Measurements from ENCODE around the gene KCNK18.

KCNK18 gene

DNA sequence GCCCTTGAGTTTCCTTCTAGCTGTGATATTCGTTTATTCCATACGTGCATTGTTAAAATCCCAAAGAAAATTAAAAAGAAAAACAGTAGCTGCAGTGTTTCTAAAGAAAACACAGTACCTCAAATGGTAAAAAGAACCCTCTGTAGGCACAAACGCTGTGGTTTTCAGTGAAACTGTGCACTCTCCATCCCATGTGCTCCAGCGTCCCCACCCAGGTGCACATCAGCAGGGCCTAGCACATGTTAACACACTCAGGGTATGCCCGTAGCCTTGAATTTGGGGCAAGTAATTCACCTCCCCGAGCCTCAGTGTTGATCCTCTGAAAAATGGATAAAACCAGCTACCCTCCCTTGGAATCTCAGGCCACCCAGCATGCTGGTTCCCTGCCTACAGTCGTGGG, 53.1 kb downstream of the KCNK18 start:
- DNase-seq (ENCODE audit: low read depth in 2 of 2), result no peak

GRCh38 chr10:117253908-117254307, 56.6 kb downstream of the KCNK18 start:
- DNase-seq (ENCODE audit: low read depth in 2 of 2), result no peak

DNA sequence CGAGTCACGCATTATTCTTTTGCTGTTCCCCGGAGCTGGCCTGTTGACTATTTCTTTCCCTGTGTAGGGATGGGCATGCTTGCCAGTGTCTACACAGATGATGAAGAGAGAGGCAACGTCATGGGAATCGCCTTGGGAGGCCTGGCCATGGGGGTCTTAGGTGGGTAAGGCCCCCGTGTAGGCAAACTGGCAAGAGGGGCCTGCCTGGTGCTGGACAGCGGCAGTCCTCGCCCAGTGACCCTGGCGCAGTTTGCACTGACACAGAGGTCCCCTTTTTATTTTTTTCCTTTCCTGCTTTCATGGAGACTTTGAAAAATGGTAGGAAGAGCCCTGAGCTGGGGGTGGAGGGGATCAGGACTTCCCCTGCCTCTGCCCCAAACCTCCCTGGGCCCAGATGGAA, 57.0 kb downstream of the KCNK18 start:
- no peak for DNase-seq (ENCODE audit: low read depth in 2 of 2)

- DNase-seq (ENCODE audit: low read depth in 2 of 2), result no peak
Measured at GRCh38 chr10:117254774-117255735, 57.8 kb downstream of the KCNK18 start.

DNA sequence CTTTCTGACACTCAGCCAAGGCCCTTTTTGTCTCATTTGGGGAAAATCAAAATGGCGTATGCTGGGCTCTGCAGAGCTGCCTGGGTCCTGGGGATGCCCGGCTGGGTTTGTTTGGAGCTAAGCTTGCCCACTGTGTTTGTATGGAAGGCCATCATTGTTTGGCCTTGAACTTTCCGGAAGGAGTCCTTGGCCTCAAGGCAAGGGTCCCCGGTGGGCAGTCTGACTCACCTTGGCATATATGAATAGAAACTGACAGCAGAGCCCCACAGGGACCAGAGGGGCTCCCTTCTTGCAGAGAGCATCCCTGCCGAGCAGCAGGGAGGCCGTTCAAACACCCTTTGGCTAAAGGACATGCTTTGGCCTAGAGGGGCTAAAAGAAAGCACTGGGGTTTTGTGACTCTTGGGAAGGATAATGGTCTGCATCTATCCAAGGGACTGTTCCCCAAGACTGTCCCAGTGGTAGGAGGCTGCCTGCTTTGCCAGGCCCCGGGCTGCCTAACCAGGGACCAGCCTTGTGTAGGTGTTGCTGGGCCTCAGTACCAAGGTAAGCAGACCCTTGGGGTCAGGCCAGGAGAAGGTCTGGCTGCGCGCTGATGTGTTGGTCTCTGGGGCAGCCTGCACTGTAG, 58.7 kb downstream of the KCNK18 start:
- no peak for DNase-seq (ENCODE audit: low read depth in 2 of 2)

DNA sequence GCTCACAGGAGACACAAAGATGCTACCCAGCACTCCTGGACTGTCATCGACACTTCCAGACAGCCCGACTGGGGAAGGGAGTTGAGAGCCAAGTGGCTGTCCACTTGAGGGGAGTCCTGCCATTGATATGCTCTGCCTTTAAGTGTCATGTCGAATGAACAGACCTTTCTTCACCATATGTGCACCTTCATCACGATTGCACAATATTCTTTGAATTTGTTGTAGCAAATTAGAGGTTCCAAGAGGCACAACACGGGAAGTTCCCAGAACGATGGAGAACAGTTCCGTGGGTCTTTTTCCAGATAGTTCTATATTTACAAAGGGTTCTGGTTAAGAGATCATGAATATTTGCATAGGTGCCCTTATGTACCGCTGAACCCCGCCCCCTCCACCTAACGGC, 59.6 kb downstream of the KCNK18 start:
- no peak for DNase-seq (ENCODE audit: low read depth in 2 of 2)

GRCh38 chr10:117257721-117258120, 60.4 kb downstream of the KCNK18 start:
- no peak for DNase-seq (ENCODE audit: low read depth in 2 of 2)

GRCh38 chr10:117259279-117259678, 62.0 kb downstream of the KCNK18 start:
- DNase-seq (ENCODE audit: low read depth in 2 of 2), result no peak
